GM12864 (cell line): ENCODE results near the gene EFNB3.

Experiments used
- DNase-seq: peaks from one replicate; pipeline ENCODE4 v3.0.0-alpha.2; 2011; ENCODE audit warnings: low read depth
- H3K4me3 ChIP-seq: 2 replicates; pipeline ENCODE4 v1.5.1; 2011; ENCODE audit warnings: mild to moderate bottlenecking, low read depth, low read length, control low read depth
- TF ChIP-seq, protein P1 (sequence below): IDR thresholded peaks from 2 replicates; pipeline ENCODE4 v1.5.1; 2011; ENCODE audit warnings: low read depth, mild to moderate bottlenecking, moderate library complexity, low read length, control low read depth, inconsistent platforms; ENCODE audit errors: missing control alignments

EFNB3 gene

GRCh38 chr17:7721612-7722011, 16.6 kb downstream of the EFNB3 start:
- H3K4me3 ChIP-seq = no peak overlapping the region
- TF ChIP-seq, protein P1, sequence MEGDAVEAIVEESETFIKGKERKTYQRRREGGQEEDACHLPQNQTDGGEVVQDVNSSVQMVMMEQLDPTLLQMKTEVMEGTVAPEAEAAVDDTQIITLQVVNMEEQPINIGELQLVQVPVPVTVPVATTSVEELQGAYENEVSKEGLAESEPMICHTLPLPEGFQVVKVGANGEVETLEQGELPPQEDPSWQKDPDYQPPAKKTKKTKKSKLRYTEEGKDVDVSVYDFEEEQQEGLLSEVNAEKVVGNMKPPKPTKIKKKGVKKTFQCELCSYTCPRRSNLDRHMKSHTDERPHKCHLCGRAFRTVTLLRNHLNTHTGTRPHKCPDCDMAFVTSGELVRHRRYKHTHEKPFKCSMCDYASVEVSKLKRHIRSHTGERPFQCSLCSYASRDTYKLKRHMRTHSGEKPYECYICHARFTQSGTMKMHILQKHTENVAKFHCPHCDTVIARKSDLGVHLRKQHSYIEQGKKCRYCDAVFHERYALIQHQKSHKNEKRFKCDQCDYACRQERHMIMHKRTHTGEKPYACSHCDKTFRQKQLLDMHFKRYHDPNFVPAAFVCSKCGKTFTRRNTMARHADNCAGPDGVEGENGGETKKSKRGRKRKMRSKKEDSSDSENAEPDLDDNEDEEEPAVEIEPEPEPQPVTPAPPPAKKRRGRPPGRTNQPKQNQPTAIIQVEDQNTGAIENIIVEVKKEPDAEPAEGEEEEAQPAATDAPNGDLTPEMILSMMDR = no peak
- no peak for DNase-seq

- DNase-seq = no peak
- TF ChIP-seq, protein P1 = no peak
- H3K4me3 ChIP-seq = no peak overlapping the region
Observed at GRCh38 chr17:7727886-7728285, 22.9 kb downstream of the EFNB3 start.

GRCh38 chr17:7729816-7730215, 24.8 kb downstream of the EFNB3 start:
- TF ChIP-seq, protein P1 = no peak
- no peak overlapping the region for H3K4me3 ChIP-seq
- DNase-seq = no peak

GRCh38 chr17:7732981-7733539, 28.1 kb downstream of the EFNB3 start:
- TF ChIP-seq, protein P1 = no peak
- no peak for DNase-seq
- no peak overlapping the region for H3K4me3 ChIP-seq

DNA sequence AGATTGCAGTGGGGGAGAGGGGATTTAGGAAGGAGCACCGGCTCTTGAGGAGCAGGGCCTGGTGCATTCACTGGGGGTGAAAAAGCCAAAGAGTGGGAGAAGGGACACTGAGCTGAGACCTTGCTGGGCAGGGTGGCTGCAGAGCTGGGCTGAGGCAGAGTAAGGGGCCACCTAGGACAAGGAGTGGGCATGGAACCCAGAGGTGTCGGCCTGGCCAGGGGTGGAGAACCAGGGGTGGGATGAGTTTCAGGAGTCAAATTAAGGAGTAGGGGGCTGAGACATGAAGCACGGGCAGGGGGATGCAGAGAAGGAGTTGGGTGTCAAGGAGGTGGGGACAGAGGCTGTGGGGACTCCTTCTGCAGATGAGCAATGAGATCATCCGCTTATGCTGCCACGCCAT, 32.6 kb downstream of the EFNB3 start:
- H3K4me3 ChIP-seq = no peak overlapping the region
- no peak for DNase-seq
- TF ChIP-seq, protein P1 = no peak

- DNase-seq = no peak
- no peak overlapping the region for H3K4me3 ChIP-seq
- TF ChIP-seq, protein P1 = no peak
Observed at GRCh38 chr17:7739746-7740145, 34.7 kb downstream of the EFNB3 start.

GRCh38 chr17:7740481-7741001, 35.5 kb downstream of the EFNB3 start:
- DNase-seq = no peak
- H3K4me3 ChIP-seq = no peak overlapping the region
- TF ChIP-seq, protein P1 = no peak
